Measurements from ENCODE around the gene SYNJ1. TPM values are rescaled to one million over a fixed set of nuclear protein-coding genes. Genes with fewer than 3 reads are reported as not detected.
A peak's percentile ranks its signal among the peaks of the same experiment; 100 is the strongest.
"Not testable (repeated sequence)": the region's sequence is repeated elsewhere in the genome, so short reads cannot be mapped to it uniquely, and the experiment has no call there.

The SYNJ1 gene
- 6.6 TPM for polyA plus RNA-seq (2012; ENCODE audit: insufficient read depth, insufficient read length, low read depth)

- Histone ChIP-seq H3K4me1 (no peaks in the 10 kb centered on the region; the same call in 1 of the 2 replicates), H3K27me3 (no peaks in the 10 kb centered on the region), H3K36me3 (peaks cover 10% of the 10 kb centered on the region), H3K4me3 (ENCODE audit: low read depth, low read length) (peak within 1 kb of the TSS; percentile 100), H3K9me3 (no peaks in the 10 kb centered on the region)
- peak; percentile 98 for DNase-seq
- TF ChIP-seq CTCF (IDR thresholded peaks at IDR 0.05; ENCODE audit: low read depth, low read length), result no peak
Measured at GRCh38 chr21:32727687-32728455, at the start of gene SYNJ1. TSS of gene SYNJ1 (minus strand) at chr21:32728013. CDS start at chr21:32726895, 1,118 bp downstream.

GRCh38 chr21:32777269-32777668 lies 49.5 kb upstream of the SYNJ1 start:
- no peaks in the 10 kb centered on the region for H3K36me3 ChIP-seq
- no peaks in the 10 kb centered on the region for H3K9me3 ChIP-seq
- no peak for TF ChIP-seq CTCF (IDR thresholded peaks at IDR 0.05; ENCODE audit: low read depth, low read length)
- no peaks in the 10 kb centered on the region for H3K27me3 ChIP-seq
- no peak for DNase-seq
- no peaks in the 10 kb centered on the region for H3K4me1 ChIP-seq
- no peak overlapping the region for H3K4me3 ChIP-seq (ENCODE audit: low read depth, low read length)

- TF ChIP-seq CTCF (IDR thresholded peaks at IDR 0.05; ENCODE audit: low read depth, low read length), result no peak
- H3K9me3 ChIP-seq, result no peaks in the 10 kb centered on the region
- H3K36me3 ChIP-seq, result no peaks in the 10 kb centered on the region
- DNase-seq, result no peak
- no peaks in the 10 kb centered on the region for H3K27me3 ChIP-seq
- H3K4me3 ChIP-seq (ENCODE audit: low read depth, low read length), result no peak overlapping the region
- H3K4me1 ChIP-seq, result no peaks in the 10 kb centered on the region
Measured at GRCh38 chr21:32776743-32777142, 48.9 kb upstream of the SYNJ1 start.

GRCh38 chr21:32773048-32773344 lies 45.2 kb upstream of the SYNJ1 start:
- H3K9me3 ChIP-seq; H3K27me3 ChIP-seq; H3K4me1 ChIP-seq; H3K4me3 ChIP-seq (ENCODE audit: low read depth, low read length); DNase-seq: not testable (repeated sequence)
- H3K36me3 ChIP-seq, result peaks cover 20% of the 10 kb centered on the region

- Histone ChIP-seq H3K4me3 (ENCODE audit: low read depth, low read length) (peak overlapping the region; percentile 99), H3K9me3 (no peaks in the 10 kb centered on the region), H3K4me1 (peaks cover 3% of the 10 kb centered on the region; the same call in 1 of the 2 replicates), H3K36me3 (peaks cover 26% of the 10 kb centered on the region), H3K27me3 (no peaks in the 10 kb centered on the region)
- no peak for TF ChIP-seq CTCF (IDR thresholded peaks at IDR 0.05; ENCODE audit: low read depth, low read length)
- DNase-seq, result no peak
Measured at GRCh38 chr21:32772281-32773047, 44.7 kb upstream of the SYNJ1 start.

- Histone ChIP-seq H3K4me1 (peaks cover 3% of the 10 kb centered on the region; the same call in 1 of the 2 replicates), H3K36me3 (peaks cover 40% of the 10 kb centered on the region), H3K9me3 (no peaks in the 10 kb centered on the region), H3K4me3 (ENCODE audit: low read depth, low read length) (peak overlapping the region; percentile 99), H3K27me3 (no peaks in the 10 kb centered on the region)
- DNase-seq, result peak; percentile 59
- TF ChIP-seq CTCF (IDR thresholded peaks at IDR 0.05; ENCODE audit: low read depth, low read length), result 0 out of 2 replicates have a peak, but pooled peaks have one; percentile 3
Measured at GRCh38 chr21:32770871-32771523, 43.2 kb upstream of the SYNJ1 start.

Data from BE2C (cell line).